Measurements from ENCODE around the gene ZNF684. TPM values are rescaled to one million over a fixed set of nuclear protein-coding genes. Genes with fewer than 3 reads are reported as not detected.

The ZNF684 gene
- total and polyA plus RNA-seq, 2 experiments from 2014 or later = 7.6 to 8.9 TPM

DNA sequence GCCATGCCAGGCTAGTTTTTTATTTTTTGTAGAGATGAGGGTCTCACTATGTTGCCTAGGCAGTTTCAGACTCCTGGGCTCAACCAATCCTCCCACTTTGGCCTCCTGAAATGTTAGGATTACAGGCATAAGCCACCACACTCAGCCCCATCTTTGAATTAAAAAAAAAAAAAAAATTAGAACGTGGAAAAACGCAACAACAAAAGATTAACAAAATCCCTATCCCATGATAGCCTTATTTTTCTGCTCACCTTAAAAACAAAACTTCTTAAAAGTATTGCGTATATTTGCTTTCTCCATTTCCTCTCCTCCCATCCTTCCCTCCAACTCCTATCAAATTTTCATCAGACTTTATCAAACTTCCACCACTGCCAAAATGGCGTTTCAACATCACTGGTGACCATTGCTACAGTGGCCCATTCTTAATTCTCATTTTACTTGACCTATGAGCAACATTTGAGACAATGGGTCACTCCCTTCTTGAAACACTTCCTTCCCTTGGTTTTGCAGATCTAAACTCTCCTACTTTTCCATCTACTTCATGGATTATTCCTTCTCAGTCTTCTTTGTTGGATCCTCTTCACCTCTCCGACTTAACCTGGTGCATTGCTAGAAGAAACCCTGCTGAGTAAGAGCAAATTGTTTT, 579 bp upstream of the ZNF684 start:
- H3K27me3 Mint-ChIP-seq (ENCODE audit: insufficient read depth, low read depth, poor library complexity) = peaks cover 4% of the 10 kb centered on the region

More for the DNA sequence above, 579 bp upstream of the ZNF684 start:
- H3K4me2 ChIP-seq = peak overlapping the region; percentile 78
- peaks cover 9% of the 10 kb centered on the region; the same call in 2 of the 3 replicates for H3K4me1 Mint-ChIP-seq
- H3K79me2 ChIP-seq (replicated peaks; ENCODE audit: insufficient read depth) = no peaks in the 10 kb centered on the region; the same call in 1 of the 2 replicates
- peaks cover 6% of the 10 kb centered on the region; the same call in 1 of the 2 replicates for H3K4me1 ChIP-seq (ENCODE audit: insufficient read depth)
- no peaks in the 10 kb centered on the region for H3K9me2 ChIP-seq (ENCODE audit: insufficient read depth)
- H3K4me3 Mint-ChIP-seq = peak overlapping the region; percentile 99
- peak overlapping the region; percentile 58 for H3K4me3 ChIP-seq
- H4K20me1 ChIP-seq (replicated peaks; ENCODE audit: insufficient read depth) = no peaks in the 10 kb centered on the region
- H2AFZ ChIP-seq = peak overlapping the region; percentile 2; the same call in 1 of the 2 replicates
- DNase-seq (ENCODE audit: low spot score) (peak; percentile 19), ATAC-seq (no peak)
- peak overlapping the region; percentile 95 for H3K27ac Mint-ChIP-seq
- H3K36me3 Mint-ChIP-seq (ENCODE audit: low read depth) = peaks cover 10% of the 10 kb centered on the region; the same call in 2 of the 3 replicates
- 0 out of 2 replicates have a peak, but pooled peaks cover 3% of the 10 kb centered on the region for H3K36me3 ChIP-seq (ENCODE audit: insufficient read depth)
- no peaks in the 10 kb centered on the region for H3K27me3 ChIP-seq (ENCODE audit: insufficient read depth)
- TF ChIP-seq POLR2AphosphoS5 (IDR thresholded peaks at IDR 0.05; ENCODE audit: low read depth) (no peak), CREB1 (CRISPR knock-in tag; IDR thresholded peaks at IDR 0.05; ENCODE audit: low read depth) (no peak), ETS1 (IDR thresholded peaks at IDR 0.05) (no peak), EZH2phosphoT487 (IDR thresholded peaks at IDR 0.05; ENCODE audit: unreplicated experiment) (no peak), EZH2 (IDR thresholded peaks at IDR 0.05; ENCODE audit: low read depth, unreplicated experiment) (no peak), JUNB (IDR thresholded peaks at IDR 0.05; ENCODE audit: unreplicated experiment) (no peak), CTCF (conservative IDR thresholded peaks at IDR 0.05; ENCODE audit: low read depth in 2 of 2) (no peak), ZNF462 (CRISPR knock-in tag; IDR thresholded peaks at IDR 0.05) (no peak), NANOG (IDR thresholded peaks at IDR 0.05; ENCODE audit: borderline replicate concordance) (no peak), REST (IDR thresholded peaks at IDR 0.05; ENCODE audit: unreplicated experiment) (no peak), STAT1 (IDR thresholded peaks at IDR 0.05; ENCODE audit: unreplicated experiment) (no peak), ZNF331 (CRISPR knock-in tag; IDR thresholded peaks at IDR 0.05; ENCODE audit: low read depth) (no peak), ZNF114 (CRISPR knock-in tag; IDR thresholded peaks at IDR 0.05) (no peak)
- no peaks in the 10 kb centered on the region for H3F3A ChIP-seq (replicated peaks; ENCODE audit: low read depth)
- peak overlapping the region; percentile 92 for H3K27ac ChIP-seq (ENCODE audit: low read depth)
- peaks cover 14% of the 10 kb centered on the region for H3K9me3 Mint-ChIP-seq
